Cardiac muscle cell (in vitro differentiated cells and primary cell): Measurements from ENCODE around the gene ZFAND2A. TPM values are rescaled to one million over a fixed set of nuclear protein-coding genes. Genes with fewer than 3 reads are reported as not detected.
"Not testable (repeated sequence)": the region's sequence is repeated elsewhere in the genome, so short reads cannot be mapped to it uniquely, and the experiment has no call there.

ENCODE experiments used
- DNase-seq, 2 donors: peaks; one replicate each; pipeline versions ENCODE4 v3.0.0 to v3.0.0-alpha.2; 2010 to 2017; ENCODE audit warnings: low read depth in 1 of 2, low spot score in 1 of 2
- H3K27ac ChIP-seq: fragments of 200-600 bp; sonication (generic); 2 replicates; pipeline ENCODE4 v1.5.1; 2016
- H3K27me3 ChIP-seq: fragments of 200-600 bp; sonication (generic); 2 replicates; pipeline ENCODE4 v1.6.0; 2016; ENCODE audit warnings: control low read depth
- H3K36me3 ChIP-seq: fragments of 200-600 bp; sonication (generic); 2 replicates; pipeline ENCODE4 v1.5.1; 2016; ENCODE audit warnings: control low read depth
- H3K4me1 ChIP-seq: fragments of 200-600 bp; sonication (generic); 2 replicates; pipeline ENCODE4 v1.8.1; 2017; ENCODE audit warnings: low read depth, mild to moderate bottlenecking, mixed run types
- H3K4me3 ChIP-seq: fragments of 200-600 bp; sonication (generic); 2 replicates; pipeline ENCODE4 v1.5.1; 2016; ENCODE audit warnings: mild to moderate bottlenecking
- H3K9me3 ChIP-seq: fragments of 200-600 bp; sonication (generic); 2 replicates; pipeline ENCODE4 v1.5.1; 2017; ENCODE audit warnings: low read depth, mild to moderate bottlenecking, control low read depth
- polyA plus RNA-seq: library from polyadenylated mRNA; unstranded; fragments of >200 nt; fragmentation: Nextera tagmentation; extraction: Ambion mirVana; gene quantifications from 2 replicates; pipeline ENCODE4 v1.2.1, GENCODE V29; 2016
- total RNA-seq: library from RNA; depleted of rRNA; stranded (reverse); fragments of >200 nt; gene quantifications from 2 replicates; pipeline ENCODE4 v1.2.3, GENCODE V29; 2016
- TF ChIP-seq, protein P1 (sequence below): IDR thresholded peaks from 2 replicates; pipeline ENCODE4 v1.5.1; 2012; ENCODE audit warnings: low read depth, mild to moderate bottlenecking, low read length

The ZFAND2A gene
- total and polyA plus RNA-seq, 2 experiments from 2014 or later: 6.0 to 24.6 TPM

DNA sequence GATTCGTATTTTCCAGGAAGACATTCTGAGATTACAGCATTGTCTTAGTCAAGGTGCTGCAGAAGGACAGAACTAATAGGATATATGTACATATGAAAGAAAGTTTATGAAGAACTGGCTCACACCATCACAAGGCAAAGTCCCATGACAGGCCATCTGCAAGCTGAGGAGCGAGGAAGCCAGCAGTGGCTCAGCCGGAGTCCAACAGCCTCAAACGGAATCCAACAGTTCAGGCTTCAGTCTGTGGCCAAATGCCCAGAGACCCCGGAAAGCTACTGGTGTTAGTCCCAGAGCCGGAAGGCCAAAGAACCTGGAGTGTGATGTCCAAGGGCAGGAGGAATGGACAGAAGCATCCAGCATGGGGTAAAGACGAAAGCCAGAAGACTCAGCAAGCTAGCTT, 4.4 kb upstream of the ZFAND2A start:
- no peak for DNase-seq
- H3K27ac ChIP-seq: no peak overlapping the region
- H3K4me1 ChIP-seq: no peaks in the 10 kb centered on the region
- H3K36me3 ChIP-seq: no peaks in the 10 kb centered on the region
- no peaks in the 10 kb centered on the region for H3K27me3 ChIP-seq
- H3K4me3 ChIP-seq: no peak overlapping the region
- no peaks in the 10 kb centered on the region for H3K9me3 ChIP-seq
- TF ChIP-seq, protein P1, sequence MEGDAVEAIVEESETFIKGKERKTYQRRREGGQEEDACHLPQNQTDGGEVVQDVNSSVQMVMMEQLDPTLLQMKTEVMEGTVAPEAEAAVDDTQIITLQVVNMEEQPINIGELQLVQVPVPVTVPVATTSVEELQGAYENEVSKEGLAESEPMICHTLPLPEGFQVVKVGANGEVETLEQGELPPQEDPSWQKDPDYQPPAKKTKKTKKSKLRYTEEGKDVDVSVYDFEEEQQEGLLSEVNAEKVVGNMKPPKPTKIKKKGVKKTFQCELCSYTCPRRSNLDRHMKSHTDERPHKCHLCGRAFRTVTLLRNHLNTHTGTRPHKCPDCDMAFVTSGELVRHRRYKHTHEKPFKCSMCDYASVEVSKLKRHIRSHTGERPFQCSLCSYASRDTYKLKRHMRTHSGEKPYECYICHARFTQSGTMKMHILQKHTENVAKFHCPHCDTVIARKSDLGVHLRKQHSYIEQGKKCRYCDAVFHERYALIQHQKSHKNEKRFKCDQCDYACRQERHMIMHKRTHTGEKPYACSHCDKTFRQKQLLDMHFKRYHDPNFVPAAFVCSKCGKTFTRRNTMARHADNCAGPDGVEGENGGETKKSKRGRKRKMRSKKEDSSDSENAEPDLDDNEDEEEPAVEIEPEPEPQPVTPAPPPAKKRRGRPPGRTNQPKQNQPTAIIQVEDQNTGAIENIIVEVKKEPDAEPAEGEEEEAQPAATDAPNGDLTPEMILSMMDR: no peak

DNA sequence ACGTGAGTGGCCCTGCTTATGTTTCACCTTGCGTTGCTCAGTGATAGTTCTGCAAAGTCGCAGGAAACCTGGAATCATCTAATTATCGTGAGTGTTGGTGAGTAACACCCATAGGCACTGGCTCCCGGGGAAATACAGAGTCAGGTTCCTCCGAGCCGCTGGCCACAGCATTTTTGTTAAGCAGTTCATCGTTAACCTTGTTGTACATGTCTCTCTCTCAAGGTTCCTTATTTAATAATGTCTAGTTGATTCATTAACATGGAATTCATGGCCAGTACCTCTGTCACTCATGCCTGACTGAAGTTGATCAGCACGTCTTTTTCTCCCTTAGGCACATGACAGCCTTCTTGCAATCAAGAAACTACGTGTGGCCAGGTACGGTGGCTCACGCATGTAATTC, 3.1 kb upstream of the ZFAND2A start:
- H3K27me3 ChIP-seq: no peaks in the 10 kb centered on the region
- no peak overlapping the region for H3K4me3 ChIP-seq
- no peak overlapping the region for H3K27ac ChIP-seq
- DNase-seq: no peak
- peaks cover 3% of the 10 kb centered on the region for H3K4me1 ChIP-seq
- H3K9me3 ChIP-seq: no peaks in the 10 kb centered on the region
- H3K36me3 ChIP-seq: no peaks in the 10 kb centered on the region
- TF ChIP-seq, protein P1: no peak

DNA sequence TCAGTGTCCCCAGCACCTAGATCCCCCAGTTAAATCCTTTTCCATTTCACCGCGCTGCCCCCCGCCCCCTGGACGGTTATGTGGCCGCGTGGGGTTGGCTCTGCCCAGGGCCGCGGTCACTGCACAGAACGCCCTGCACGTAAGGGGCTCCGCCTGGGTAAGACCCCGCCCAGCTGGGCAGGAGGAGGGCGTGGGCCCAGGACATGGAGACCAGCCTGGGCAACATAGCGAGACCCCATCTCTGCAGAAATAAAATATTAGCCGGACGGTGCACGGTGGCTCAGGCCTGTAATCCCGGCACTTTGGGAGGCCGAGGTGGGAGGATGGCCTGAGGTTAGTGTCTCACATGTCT, 650 bp upstream of the ZFAND2A start:
- H3K27me3 ChIP-seq: no peaks in the 10 kb centered on the region
- H3K27ac ChIP-seq: peak overlapping the region; percentile 70
- TF ChIP-seq, protein P1: no peak
- H3K4me1 ChIP-seq: peaks cover 3% of the 10 kb centered on the region
- peaks cover 5% of the 10 kb centered on the region for H3K36me3 ChIP-seq
- H3K4me3 ChIP-seq: peak overlapping the region; percentile 40
- no peak for DNase-seq
- H3K9me3 ChIP-seq: no peaks in the 10 kb centered on the region

DNA sequence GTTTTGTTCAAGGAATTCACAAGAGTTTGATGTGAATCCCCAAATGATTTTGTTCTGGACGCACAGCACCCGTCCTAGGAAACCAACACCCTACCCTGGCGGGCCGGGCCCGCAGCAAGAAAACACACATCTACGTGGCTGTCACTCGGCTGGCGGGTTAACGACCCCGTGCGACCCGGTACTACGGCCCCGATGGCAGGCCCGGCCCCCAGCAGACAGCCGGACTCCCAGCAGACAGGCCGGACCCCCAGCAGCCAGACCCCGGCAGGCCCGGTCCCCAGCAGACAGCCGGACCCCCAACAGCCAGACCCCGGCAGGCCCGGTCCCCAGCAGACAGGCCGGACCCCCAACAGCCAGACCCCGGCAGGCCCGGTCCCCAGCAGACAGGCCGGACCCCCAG, 765 bp downstream of the ZFAND2A start:
- DNase-seq, H3K27me3 ChIP-seq, H3K27ac ChIP-seq, H3K9me3 ChIP-seq, H3K4me1 ChIP-seq: not testable (repeated sequence)
- peak overlapping the region; percentile 43 for H3K4me3 ChIP-seq
- H3K36me3 ChIP-seq: peaks cover 10% of the 10 kb centered on the region

DNA sequence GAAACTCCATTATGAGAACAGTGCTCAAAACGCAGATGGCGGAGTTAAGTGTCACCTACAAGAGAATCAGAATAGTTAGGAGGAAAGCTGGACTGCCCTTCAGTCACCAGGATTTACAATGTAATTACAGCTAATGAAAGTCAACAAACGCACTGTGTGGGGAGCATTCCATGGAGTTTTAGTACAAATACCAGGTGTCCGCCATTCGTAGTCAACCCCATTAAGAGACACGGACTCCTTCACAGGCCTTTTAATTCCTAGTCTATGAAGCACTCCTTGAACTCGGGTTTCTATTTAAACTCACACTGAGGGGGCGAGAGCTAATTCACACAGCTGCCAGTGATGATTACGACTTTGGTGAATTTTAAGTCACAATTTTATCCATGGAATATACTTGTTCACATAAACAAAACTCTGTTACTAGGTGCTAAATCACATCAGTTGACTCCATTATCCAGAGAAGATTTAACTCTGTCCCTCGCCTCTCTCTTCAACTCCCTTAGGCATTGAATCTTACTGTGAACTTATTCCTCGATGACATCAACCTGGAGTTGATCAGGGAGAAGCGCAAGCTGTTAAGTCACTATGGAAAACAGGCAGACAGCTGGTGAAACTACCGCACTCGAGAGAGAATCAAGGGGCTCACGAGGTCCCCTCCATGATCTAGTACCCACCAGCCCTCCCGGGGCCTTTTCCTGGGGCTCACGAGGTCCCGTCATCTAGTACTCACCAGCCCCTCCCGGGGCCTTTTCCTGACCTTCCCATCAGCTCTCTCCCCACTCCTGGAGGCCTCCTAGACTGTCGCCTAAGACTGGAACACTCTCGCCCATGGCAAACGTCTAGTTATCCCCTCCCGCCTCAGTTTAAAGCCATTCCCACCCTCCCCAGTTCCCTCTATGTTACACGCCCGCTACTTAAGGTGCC, 1.5 kb downstream of the ZFAND2A start:
- TF ChIP-seq, protein P1: no peak
- Histone ChIP-seq H3K4me1 (peaks cover 3% of the 10 kb centered on the region), H3K9me3 (no peaks in the 10 kb centered on the region), H3K4me3 (peak overlapping the region; percentile 43), H3K27me3 (no peaks in the 10 kb centered on the region), H3K36me3 (peaks cover 10% of the 10 kb centered on the region), H3K27ac (no peak overlapping the region)
- no peak for DNase-seq

DNA sequence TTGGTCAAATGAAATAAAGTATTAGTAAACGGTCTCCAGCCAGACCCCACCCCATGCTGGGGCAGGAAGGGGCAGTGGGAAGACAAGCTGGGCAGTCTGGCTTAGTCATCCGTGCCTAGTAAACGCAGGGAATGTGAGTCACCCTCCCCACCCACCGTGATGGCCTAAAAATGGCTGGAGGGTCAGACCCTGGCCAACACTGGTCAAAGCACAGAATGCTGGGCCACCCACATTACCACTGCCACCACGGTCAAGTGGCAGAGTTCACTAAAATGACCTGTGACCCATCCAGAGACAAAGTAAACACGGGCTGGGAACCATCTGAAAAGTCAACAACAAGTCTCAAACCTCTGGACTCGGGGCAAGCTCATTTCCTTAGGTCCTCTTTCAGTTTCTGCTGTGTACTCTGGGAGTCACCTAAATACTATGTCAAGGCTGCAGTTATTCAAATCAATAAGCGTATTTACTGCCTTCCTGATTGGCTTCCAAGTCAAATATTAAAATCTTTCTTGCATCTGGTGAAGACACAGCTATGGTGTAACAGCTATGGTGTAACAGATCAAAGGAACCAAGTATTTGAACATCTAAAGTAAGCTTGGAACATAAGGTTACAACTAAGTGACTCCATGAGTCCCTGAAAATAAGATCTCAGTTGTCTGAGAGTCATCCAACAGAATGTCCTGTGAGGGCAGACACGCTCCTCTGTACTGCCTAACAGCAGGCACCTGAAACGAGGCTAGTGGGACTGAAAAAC, 3.0 kb downstream of the ZFAND2A start:
- no peaks in the 10 kb centered on the region for H3K9me3 ChIP-seq
- H3K4me1 ChIP-seq: peaks cover 3% of the 10 kb centered on the region
- no peaks in the 10 kb centered on the region for H3K27me3 ChIP-seq
- H3K27ac ChIP-seq: no peak overlapping the region
- TF ChIP-seq, protein P1: no peak
- H3K36me3 ChIP-seq: peaks cover 14% of the 10 kb centered on the region
- DNase-seq: no peak
- no peak overlapping the region for H3K4me3 ChIP-seq

DNA sequence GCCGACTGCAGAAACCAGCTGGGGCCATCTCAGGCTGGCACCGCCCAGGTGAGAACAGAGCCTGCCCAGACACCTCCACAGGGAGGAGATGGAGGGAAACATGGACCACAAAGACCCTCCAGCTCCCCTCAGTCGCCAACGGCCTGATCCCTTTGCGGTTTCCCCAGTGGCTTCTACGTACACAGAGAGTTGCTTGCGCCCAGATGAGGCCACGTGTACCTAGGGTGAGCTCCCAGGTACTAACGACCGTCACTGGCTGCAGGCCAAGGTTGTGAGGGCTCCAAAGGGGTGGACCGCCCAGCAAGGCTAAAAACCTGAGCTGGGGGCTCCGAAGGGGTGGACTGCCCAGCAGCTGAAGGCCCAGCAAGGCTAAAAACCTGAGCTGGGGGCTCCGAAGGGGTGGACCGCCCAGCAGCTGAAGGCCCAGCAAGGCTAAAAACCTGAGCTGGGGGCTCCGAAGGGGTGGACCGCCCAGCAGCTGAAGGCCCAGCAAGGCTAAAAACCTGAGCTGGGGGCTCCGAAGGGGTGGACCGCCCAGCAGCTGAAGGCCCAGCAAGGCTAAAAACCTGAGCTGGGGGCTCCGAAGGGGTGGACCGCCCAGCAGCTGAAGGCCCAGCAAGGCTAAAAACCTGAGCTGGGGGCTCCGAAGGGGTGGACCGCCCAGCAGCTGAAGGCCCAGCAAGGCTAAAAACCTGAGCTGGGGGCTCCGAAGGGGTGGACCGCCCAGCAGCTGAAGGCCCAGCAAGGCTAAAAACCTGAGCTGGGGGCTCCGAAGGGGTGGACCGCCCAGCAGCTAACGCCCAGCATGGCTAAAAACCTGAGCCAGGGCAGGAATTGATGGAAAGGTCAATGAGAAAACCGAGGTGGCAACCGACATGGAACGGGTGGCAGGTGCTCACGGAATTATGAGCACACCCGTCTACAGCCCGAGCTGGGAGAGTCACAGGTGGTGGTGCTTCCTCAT, 3.9 kb downstream of the ZFAND2A start:
- H3K36me3 ChIP-seq: peaks cover 14% of the 10 kb centered on the region
- H3K9me3 ChIP-seq, H3K27ac ChIP-seq, H3K4me1 ChIP-seq, H3K4me3 ChIP-seq, DNase-seq, H3K27me3 ChIP-seq: not testable (repeated sequence)
